IMR-90 (cell line): ENCODE results near the gene NRIP3. TPM values are rescaled to one million over a fixed set of nuclear protein-coding genes. Genes with fewer than 3 reads are reported as not detected.

Experiments
- ATAC-seq: fragments of 200-7000 bp; cut with Tn5 transposase; 2 replicates; pipeline ENCODE4 v1.9.1; 2020; ENCODE audit warnings: low read depth, mild to moderate bottlenecking, moderate library complexity
- BruUV-seq: library from RNA; stranded (reverse); fragments of 400-500 nt; replicated peaks from 2 replicates; lab custom pipeline; 2021; lab: Mats Ljungman, UMichigan
- CTCF ChIA-PET: fragments of 300-600 bp; formaldehyde crosslinking; extraction: SDS; loops from one replicate; lab custom pipeline; 2021; ENCODE audit warnings: antibody characterized with exemption; lab: Yijun Ruan, JAX
- POLR2A ChIA-PET: fragments of 300-600 bp; sonication (Branson Sonifier 250); formaldehyde crosslinking; loops from one replicate; lab custom pipeline; 2022; ENCODE audit warnings: antibody characterized with exemption; ENCODE audit not compliant: unreplicated experiment; lab: Charles Lee
- DNase-seq: peaks from one replicate; pipeline ENCODE4 v3.0.0; 2013
- H2AFZ ChIP-seq: replicated peaks from 2 replicates; pipeline ENCODE3; 2013; ENCODE audit warnings: low read length, mild to moderate bottlenecking; ENCODE audit not compliant: poor library complexity
- H2AK5ac ChIP-seq: 2 replicates; pipeline ENCODE4 v1.6.1; 2013; ENCODE audit warnings: low read depth, low read length, inconsistent platforms
- H2AK9ac ChIP-seq: replicated peaks from 2 replicates; pipeline ENCODE3; 2013; ENCODE audit warnings: mild to moderate bottlenecking, low read depth, low read length, moderate library complexity; ENCODE audit not compliant: poor library complexity
- H2BK120ac ChIP-seq: 2 replicates; pipeline ENCODE4 v1.6.1; 2013; ENCODE audit warnings: low read depth, low read length, inconsistent platforms
- H2BK15ac ChIP-seq: 3 replicates; pipeline ENCODE4 v1.6.1; 2013; ENCODE audit warnings: low read depth, low read length, inconsistent platforms
- H2BK20ac ChIP-seq: 2 replicates; pipeline ENCODE4 v1.6.1; 2013; ENCODE audit warnings: low read depth, mild to moderate bottlenecking, inconsistent platforms, low read length, moderate library complexity
- H2BK5ac ChIP-seq: 2 replicates; pipeline ENCODE4 v1.6.1; 2013; ENCODE audit warnings: mild to moderate bottlenecking, low read depth, low read length, inconsistent platforms; ENCODE audit not compliant: poor library complexity, severe bottlenecking
- H3K14ac ChIP-seq: replicated peaks from 2 replicates; pipeline ENCODE4 v1.6.1; 2013; ENCODE audit warnings: low read depth, low read length, inconsistent platforms
- H3K18ac ChIP-seq: 2 replicates; pipeline ENCODE4 v1.6.1; 2013; ENCODE audit warnings: low read depth, low read length, control low read depth
- H3K23ac ChIP-seq: 2 replicates; pipeline ENCODE4 v1.6.1; 2013; ENCODE audit warnings: low read depth, low read length, inconsistent platforms
- H3K27ac ChIP-seq: 2 replicates; pipeline ENCODE4 v1.5.1; 2013; ENCODE audit warnings: mild to moderate bottlenecking, control low read depth, low read length; ENCODE audit not compliant: insufficient read depth
- H3K27me3 ChIP-seq: 2 replicates; pipeline ENCODE4 v1.6.1; 2013; ENCODE audit warnings: low read length; ENCODE audit not compliant: control insufficient read depth, insufficient read depth
- H3K36me3 ChIP-seq: 2 replicates; pipeline ENCODE4 v1.6.1; 2013; ENCODE audit warnings: low read length, mixed read lengths; ENCODE audit not compliant: control insufficient read depth, insufficient read depth
- H3K4ac ChIP-seq: 2 replicates; pipeline ENCODE4 v1.6.1; 2013; ENCODE audit warnings: low read depth, low read length, inconsistent platforms
- H3K4me1 ChIP-seq: 2 replicates; pipeline ENCODE4 v1.6.1; 2013; ENCODE audit warnings: low read length, mixed read lengths; ENCODE audit not compliant: control insufficient read depth, insufficient read depth
- H3K4me2 ChIP-seq: 2 replicates; pipeline ENCODE4 v1.6.1; 2013; ENCODE audit warnings: low read depth, mild to moderate bottlenecking, control low read depth, low read length, moderate library complexity
- H3K4me3 ChIP-seq: 2 replicates; pipeline ENCODE4 v1.5.1; 2013; ENCODE audit warnings: low read depth, mild to moderate bottlenecking, control low read depth, low read length, moderate library complexity; ENCODE audit not compliant: insufficient read depth
- H3K56ac ChIP-seq: 2 replicates; pipeline ENCODE4 v1.6.1; 2013; ENCODE audit warnings: low read length, inconsistent platforms; ENCODE audit not compliant: insufficient read depth; ENCODE audit errors: extremely low read depth
- H3K79me1 ChIP-seq, 2 experiments: 2 replicates each; pipeline ENCODE4 v1.6.1; 2013; ENCODE audit warnings: low read length in 2 of 2, inconsistent platforms in 1 of 2, low read depth in 1 of 2
- H3K9ac ChIP-seq: 2 replicates; pipeline ENCODE4 v1.6.1; 2013; ENCODE audit warnings: low read depth, low read length, control low read depth
- H3K9me1 ChIP-seq: 2 replicates; pipeline ENCODE4 v1.6.1; 2013; ENCODE audit warnings: low read length, inconsistent platforms; ENCODE audit not compliant: insufficient read depth
- H3K9me3 ChIP-seq: 2 replicates; pipeline ENCODE4 v1.6.1; 2013; ENCODE audit warnings: low read length; ENCODE audit not compliant: control insufficient read depth, insufficient read depth
- H4K20me1 ChIP-seq: 2 replicates; pipeline ENCODE4 v1.6.1; 2013; ENCODE audit warnings: low read length, inconsistent platforms; ENCODE audit not compliant: insufficient read depth
- H4K5ac ChIP-seq: 2 replicates; pipeline ENCODE4 v1.6.1; 2013; ENCODE audit warnings: mild to moderate bottlenecking, low read depth, low read length, control low read depth
- H4K8ac ChIP-seq, 2 experiments: 2 replicates each; pipeline ENCODE4 v1.6.1; 2013; ENCODE audit warnings: low read depth in 2 of 2, low read length in 2 of 2, control low read depth in 1 of 2, inconsistent platforms in 1 of 2
- H4K91ac ChIP-seq: 2 replicates; pipeline ENCODE4 v1.6.1; 2013; ENCODE audit warnings: low read depth, low read length, inconsistent platforms; ENCODE audit not compliant: insufficient read depth
- BHLHE40 ChIP-seq: fragments of 150-350 bp; IDR thresholded peaks from 2 replicates; pipeline ENCODE4 v1.6.1; 2016; ENCODE audit warnings: mild to moderate bottlenecking, low read depth, low read length
- CEBPB ChIP-seq: IDR thresholded peaks from 2 replicates; pipeline ENCODE4 v1.6.1; 2012; ENCODE audit warnings: low read depth, low read length, improper control_type of control experiment
- CHD1 ChIP-seq: IDR thresholded peaks from 2 replicates; pipeline ENCODE4 v1.6.1; 2012; ENCODE audit warnings: low read depth, low read length, improper control_type of control experiment
- MAFK ChIP-seq: IDR thresholded peaks from 2 replicates; pipeline ENCODE4 v1.6.1; 2012; ENCODE audit warnings: low read depth, low read length, improper control_type of control experiment
- MAZ ChIP-seq: IDR thresholded peaks from 2 replicates; pipeline ENCODE4 v1.6.1; 2012; ENCODE audit warnings: low read depth, mild to moderate bottlenecking, low read length, improper control_type of control experiment, moderate library complexity, borderline replicate concordance
- MXI1 ChIP-seq: IDR thresholded peaks from 2 replicates; pipeline ENCODE4 v1.6.1; 2012; ENCODE audit warnings: low read depth, mild to moderate bottlenecking, low read length, moderate library complexity, borderline replicate concordance
- NFE2L2 ChIP-seq: fragments of 150-350 bp; IDR thresholded peaks from 2 replicates; pipeline ENCODE4 v1.6.1; 2016; ENCODE audit warnings: low read depth, mild to moderate bottlenecking, low read length
- POLR2A ChIP-seq: IDR thresholded peaks from 2 replicates; pipeline ENCODE4 v1.6.1; 2012; ENCODE audit warnings: mild to moderate bottlenecking, low read depth, low read length
- RAD21 ChIP-seq: IDR thresholded peaks from 2 replicates; pipeline ENCODE4 v1.6.1; 2012; ENCODE audit warnings: low read length, improper control_type of control experiment
- RCOR1 ChIP-seq: IDR thresholded peaks from 2 replicates; pipeline ENCODE4 v1.6.1; 2012; ENCODE audit warnings: mild to moderate bottlenecking, low read length, improper control_type of control experiment; ENCODE audit not compliant: insufficient replicate concordance
- SMC3 ChIP-seq: fragments of 150-350 bp; IDR thresholded peaks from 2 replicates; pipeline ENCODE4 v1.6.1; 2016; ENCODE audit warnings: low read depth, mild to moderate bottlenecking, antibody characterized with exemption, low read length, moderate library complexity
- WGBS, 2 experiments: methylation state at CpG; one replicate each; pipeline versions ENCODE4 v1.1.5 to v1.1.7; 2013; ENCODE audit warnings: missing lambda C conversion rate in 2 of 2; ENCODE audit not compliant: insufficient read length in 1 of 2; ENCODE audit errors: extremely low coverage in 2 of 2; 5-methylcytosine and 5-hydroxymethylcytosine counted together
- dilution Hi-C: fragments of 300-500 bp; cut with HindIII; formaldehyde crosslinking; loops from one replicate; pipeline ENCODE4 v1.14.3; 2018; ENCODE audit warnings: low sequenced_read_pairs; ENCODE audit not compliant: unreplicated experiment
- in situ Hi-C: fragments of 300-500 bp; cut with MboI; formaldehyde crosslinking; loops from 3 replicates; pipeline ENCODE4 v1.14.3; 2019; ENCODE audit warnings: low sequenced_read_pairs, inconsistent platforms, mixed read lengths
- intact Hi-C: fragments of 100-400 bp; cut with micrococcal nuclease; formaldehyde crosslinking; loops from 2 replicates; pipeline ENCODE4 v1.10.0; 2022
- polyA plus RNA-seq, 3 experiments: library from polyadenylated mRNA; depleted of rRNA; stranded (reverse); fragments of >200 nt; gene quantifications; 2 replicates each; pipeline ENCODE4 v1.2.3, GENCODE V29; 2012; ENCODE audit warnings: low replicate concordance in 1 of 3
- total RNA-seq: library from RNA; depleted of rRNA; stranded (reverse); fragments of >200 nt; gene quantifications from 2 replicates; pipeline ENCODE4 v1.2.3, GENCODE V29; 2012
- TF ChIP-seq, protein P1 (sequence below): fragments of 150-350 bp; IDR thresholded peaks from 2 replicates; pipeline ENCODE4 v1.6.1; 2016; ENCODE audit warnings: low read depth, mild to moderate bottlenecking, low read length, moderate library complexity, borderline replicate concordance
- TF ChIP-seq, protein P2 (sequence below): conservative IDR thresholded peaks from 2 replicates; pipeline ENCODE4 v1.5.1; 2012; ENCODE audit warnings: mild to moderate bottlenecking, low read depth, low read length, improper control_type of control experiment
- TF ChIP-seq, protein P3 (sequence below): fragments of 150-350 bp; IDR thresholded peaks from 2 replicates; pipeline ENCODE4 v1.6.1; 2017; ENCODE audit warnings: mild to moderate bottlenecking, antibody characterized with exemption, low read length, low read depth

NRIP3 gene
- total and polyA plus RNA-seq, 2 of the 4 experiments (the other 2 are of a cell fraction) = 11.5 to 43.6 TPM

DNA sequence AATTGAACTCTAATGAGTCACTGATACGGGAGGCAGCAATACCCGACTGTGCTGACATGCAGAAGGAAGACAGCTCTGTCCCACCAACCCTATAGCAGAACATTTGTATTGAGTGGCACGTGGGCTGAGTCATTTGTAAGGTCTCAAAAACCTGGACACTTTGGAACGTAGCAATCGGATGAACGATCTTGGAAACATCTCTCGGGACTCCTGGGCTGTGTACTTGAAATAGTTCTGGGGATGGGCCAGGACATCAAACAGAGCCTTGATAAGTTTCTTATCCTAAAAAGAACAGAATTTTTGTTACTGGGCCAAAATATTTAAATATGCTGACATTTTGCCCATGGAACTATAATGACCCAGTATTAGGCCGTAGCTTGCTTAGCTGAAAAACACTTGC is 17.1 kb upstream of the NRIP3 start:
- WGBS, 2 experiments = 73% methylated on average over 3 of the region's 8 CpGs; no CpG with 5 or more reads in 1 of the 2 experiments
- DNase-seq (peak; percentile 3), ATAC-seq (no peak)
- H3K9me3 ChIP-seq = no peaks in the 10 kb centered on the region
- H2AFZ ChIP-seq = no peak overlapping the region
- H2BK120ac ChIP-seq = no peak overlapping the region
- H3K4me1 ChIP-seq = no peaks in the 10 kb centered on the region
- H2BK15ac ChIP-seq = no peak overlapping the region
- no peak overlapping the region for H3K27ac ChIP-seq
- no peak overlapping the region for H3K18ac ChIP-seq
- H2AK9ac ChIP-seq = no peak overlapping the region
- H3K9ac ChIP-seq = no peak overlapping the region
- ChIA-PET CTCF (no interaction called here), POLR2A (no interaction called here)
- H2BK20ac ChIP-seq = no peak overlapping the region
- H3K4me2 ChIP-seq = no peak overlapping the region
- TF ChIP-seq, protein P1, sequence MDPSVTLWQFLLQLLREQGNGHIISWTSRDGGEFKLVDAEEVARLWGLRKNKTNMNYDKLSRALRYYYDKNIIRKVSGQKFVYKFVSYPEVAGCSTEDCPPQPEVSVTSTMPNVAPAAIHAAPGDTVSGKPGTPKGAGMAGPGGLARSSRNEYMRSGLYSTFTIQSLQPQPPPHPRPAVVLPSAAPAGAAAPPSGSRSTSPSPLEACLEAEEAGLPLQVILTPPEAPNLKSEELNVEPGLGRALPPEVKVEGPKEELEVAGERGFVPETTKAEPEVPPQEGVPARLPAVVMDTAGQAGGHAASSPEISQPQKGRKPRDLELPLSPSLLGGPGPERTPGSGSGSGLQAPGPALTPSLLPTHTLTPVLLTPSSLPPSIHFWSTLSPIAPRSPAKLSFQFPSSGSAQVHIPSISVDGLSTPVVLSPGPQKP = no peak
- TF ChIP-seq RCOR1 (no peak), NFE2L2 (no peak), SMC3 (no peak), CEBPB (no peak), MAFK (no peak), BHLHE40 (no peak; the same call in 1 of the 2 replicates), MAZ (no peak), CHD1 (no peak), POLR2A (no peak), RAD21 (no peak), MXI1 (no peak)
- TF ChIP-seq, protein P2, sequence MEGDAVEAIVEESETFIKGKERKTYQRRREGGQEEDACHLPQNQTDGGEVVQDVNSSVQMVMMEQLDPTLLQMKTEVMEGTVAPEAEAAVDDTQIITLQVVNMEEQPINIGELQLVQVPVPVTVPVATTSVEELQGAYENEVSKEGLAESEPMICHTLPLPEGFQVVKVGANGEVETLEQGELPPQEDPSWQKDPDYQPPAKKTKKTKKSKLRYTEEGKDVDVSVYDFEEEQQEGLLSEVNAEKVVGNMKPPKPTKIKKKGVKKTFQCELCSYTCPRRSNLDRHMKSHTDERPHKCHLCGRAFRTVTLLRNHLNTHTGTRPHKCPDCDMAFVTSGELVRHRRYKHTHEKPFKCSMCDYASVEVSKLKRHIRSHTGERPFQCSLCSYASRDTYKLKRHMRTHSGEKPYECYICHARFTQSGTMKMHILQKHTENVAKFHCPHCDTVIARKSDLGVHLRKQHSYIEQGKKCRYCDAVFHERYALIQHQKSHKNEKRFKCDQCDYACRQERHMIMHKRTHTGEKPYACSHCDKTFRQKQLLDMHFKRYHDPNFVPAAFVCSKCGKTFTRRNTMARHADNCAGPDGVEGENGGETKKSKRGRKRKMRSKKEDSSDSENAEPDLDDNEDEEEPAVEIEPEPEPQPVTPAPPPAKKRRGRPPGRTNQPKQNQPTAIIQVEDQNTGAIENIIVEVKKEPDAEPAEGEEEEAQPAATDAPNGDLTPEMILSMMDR = no peak
- TF ChIP-seq, protein P3, sequence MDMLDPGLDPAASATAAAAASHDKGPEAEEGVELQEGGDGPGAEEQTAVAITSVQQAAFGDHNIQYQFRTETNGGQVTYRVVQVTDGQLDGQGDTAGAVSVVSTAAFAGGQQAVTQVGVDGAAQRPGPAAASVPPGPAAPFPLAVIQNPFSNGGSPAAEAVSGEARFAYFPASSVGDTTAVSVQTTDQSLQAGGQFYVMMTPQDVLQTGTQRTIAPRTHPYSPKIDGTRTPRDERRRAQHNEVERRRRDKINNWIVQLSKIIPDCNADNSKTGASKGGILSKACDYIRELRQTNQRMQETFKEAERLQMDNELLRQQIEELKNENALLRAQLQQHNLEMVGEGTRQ = no peak
- no peak overlapping the region for H4K8ac ChIP-seq
- no peak overlapping the region for H3K14ac ChIP-seq
- H4K91ac ChIP-seq = no peak overlapping the region
- H3K4ac ChIP-seq = no peak overlapping the region
- H3K27me3 ChIP-seq = peaks cover 2% of the 10 kb centered on the region; the same call in 1 of the 2 replicates
- H2BK5ac ChIP-seq = no peak overlapping the region
- dilution Hi-C loops (no loop called here), in situ Hi-C loops (loop anchor here (25.0 kb wide), 1 partner anchor 491 kb away; no protein-coding TSS in a partner anchor), intact Hi-C loops (no loop called here)
- peaks cover 4% of the 10 kb centered on the region; the same call in 1 of the 2 replicates for H3K9me1 ChIP-seq
- no peak overlapping the region for H4K5ac ChIP-seq
- H3K79me1 ChIP-seq = no peaks in the 10 kb centered on the region
- H2AK5ac ChIP-seq = no peak overlapping the region
- no peaks in the 10 kb centered on the region for H3K36me3 ChIP-seq
- no TSS peak for BruUV-seq
- no peaks in the 10 kb centered on the region for H4K20me1 ChIP-seq
- no peak overlapping the region for H3K23ac ChIP-seq
- no peak overlapping the region for H3K56ac ChIP-seq
- H3K4me3 ChIP-seq = no peak overlapping the region
